Right atrium auricular region (tissue), 2 donors: ENCODE data around the gene HK3. TPM values are rescaled to one million over a fixed set of nuclear protein-coding genes. Genes with fewer than 3 reads are reported as not detected.

Experiments used
- DNase-seq: peaks from one replicate; pipeline ENCODE4 v3.0.0-alpha.2; 2019; ENCODE audit warnings: low spot score
- H3K27ac ChIP-seq, 2 donors: fragments of 200-600 bp; sonication (generic); 1 replicate in 1 of 2; 2 replicates in 1 of 2; pipeline ENCODE4 v1.5.1; 2016 to 2019
- H3K27me3 ChIP-seq, 2 donors: fragments of 200-600 bp; sonication (generic); one replicate each; pipeline versions ENCODE4 v1.5.1 to v1.6.0; 2017 to 2019
- H3K36me3 ChIP-seq: fragments of 200-600 bp; sonication (generic); one replicate; pipeline ENCODE4 v1.5.1; 2016
- H3K4me1 ChIP-seq, 2 donors: fragments of 200-600 bp; sonication (generic); one replicate each; pipeline versions ENCODE4 v1.5.1 to v1.6.0; 2017 to 2019
- H3K4me3 ChIP-seq, 2 donors: fragments of 200-600 bp; sonication (generic); 1 replicate in 1 of 2; 2 replicates in 1 of 2; pipeline ENCODE4 v1.5.1; 2017 to 2019; ENCODE audit warnings: mild to moderate bottlenecking in 1 of 2, moderate library complexity in 1 of 2
- H3K9me3 ChIP-seq, 2 donors: fragments of 200-600 bp; sonication (generic); one replicate each; pipeline ENCODE4 v1.5.1; 2019
- total RNA-seq, 2 donors: library from RNA; depleted of rRNA; stranded (reverse); fragments of >200 nt; gene quantifications; one replicate each; pipeline ENCODE4 v1.1.0, GENCODE V29; 2016
- TF ChIP-seq, protein P1 (sequence below), 2 donors: fragments of 200-600 bp; sonication (generic); IDR thresholded peaks; one replicate each; pipeline ENCODE4 v1.5.1; 2019; ENCODE audit warnings: antibody characterized with exemption in 2 of 2

Gene HK3
- total RNA-seq, 2 donors from 2014 or later = 0.85 to 4.4 TPM

DNA sequence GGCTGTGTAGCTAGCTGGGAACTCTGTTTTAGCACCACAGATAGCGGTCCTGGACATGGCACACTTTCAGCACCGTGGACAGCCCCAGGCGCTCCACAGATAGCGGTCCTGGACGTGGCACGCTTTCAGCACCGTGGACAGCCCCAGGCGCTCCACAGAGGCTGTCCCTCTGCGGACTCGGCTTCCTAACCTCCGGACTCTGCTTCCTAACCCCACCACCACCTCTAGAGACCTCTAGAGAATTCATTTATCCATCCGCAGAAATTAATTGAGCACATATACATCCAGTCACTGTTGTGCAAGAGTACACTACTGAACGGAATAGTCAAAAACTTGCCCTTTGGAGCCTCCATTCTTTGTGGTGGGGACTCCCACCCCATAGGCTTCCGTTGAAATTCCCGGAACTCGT is 61.4 kb downstream of the HK3 start:
- TF ChIP-seq, protein P1, sequence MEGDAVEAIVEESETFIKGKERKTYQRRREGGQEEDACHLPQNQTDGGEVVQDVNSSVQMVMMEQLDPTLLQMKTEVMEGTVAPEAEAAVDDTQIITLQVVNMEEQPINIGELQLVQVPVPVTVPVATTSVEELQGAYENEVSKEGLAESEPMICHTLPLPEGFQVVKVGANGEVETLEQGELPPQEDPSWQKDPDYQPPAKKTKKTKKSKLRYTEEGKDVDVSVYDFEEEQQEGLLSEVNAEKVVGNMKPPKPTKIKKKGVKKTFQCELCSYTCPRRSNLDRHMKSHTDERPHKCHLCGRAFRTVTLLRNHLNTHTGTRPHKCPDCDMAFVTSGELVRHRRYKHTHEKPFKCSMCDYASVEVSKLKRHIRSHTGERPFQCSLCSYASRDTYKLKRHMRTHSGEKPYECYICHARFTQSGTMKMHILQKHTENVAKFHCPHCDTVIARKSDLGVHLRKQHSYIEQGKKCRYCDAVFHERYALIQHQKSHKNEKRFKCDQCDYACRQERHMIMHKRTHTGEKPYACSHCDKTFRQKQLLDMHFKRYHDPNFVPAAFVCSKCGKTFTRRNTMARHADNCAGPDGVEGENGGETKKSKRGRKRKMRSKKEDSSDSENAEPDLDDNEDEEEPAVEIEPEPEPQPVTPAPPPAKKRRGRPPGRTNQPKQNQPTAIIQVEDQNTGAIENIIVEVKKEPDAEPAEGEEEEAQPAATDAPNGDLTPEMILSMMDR (IDR thresholded peaks at IDR 0.05) = no peak
- Histone ChIP-seq H3K27me3 (no peaks in the 10 kb centered on the region), H3K9me3 (no peaks in the 10 kb centered on the region), H3K4me3 (no peak overlapping the region), H3K4me1 (no peaks in the 10 kb centered on the region), H3K27ac (no peak overlapping the region), H3K36me3 (no peaks in the 10 kb centered on the region)
- peak; percentile 62 for DNase-seq

DNA sequence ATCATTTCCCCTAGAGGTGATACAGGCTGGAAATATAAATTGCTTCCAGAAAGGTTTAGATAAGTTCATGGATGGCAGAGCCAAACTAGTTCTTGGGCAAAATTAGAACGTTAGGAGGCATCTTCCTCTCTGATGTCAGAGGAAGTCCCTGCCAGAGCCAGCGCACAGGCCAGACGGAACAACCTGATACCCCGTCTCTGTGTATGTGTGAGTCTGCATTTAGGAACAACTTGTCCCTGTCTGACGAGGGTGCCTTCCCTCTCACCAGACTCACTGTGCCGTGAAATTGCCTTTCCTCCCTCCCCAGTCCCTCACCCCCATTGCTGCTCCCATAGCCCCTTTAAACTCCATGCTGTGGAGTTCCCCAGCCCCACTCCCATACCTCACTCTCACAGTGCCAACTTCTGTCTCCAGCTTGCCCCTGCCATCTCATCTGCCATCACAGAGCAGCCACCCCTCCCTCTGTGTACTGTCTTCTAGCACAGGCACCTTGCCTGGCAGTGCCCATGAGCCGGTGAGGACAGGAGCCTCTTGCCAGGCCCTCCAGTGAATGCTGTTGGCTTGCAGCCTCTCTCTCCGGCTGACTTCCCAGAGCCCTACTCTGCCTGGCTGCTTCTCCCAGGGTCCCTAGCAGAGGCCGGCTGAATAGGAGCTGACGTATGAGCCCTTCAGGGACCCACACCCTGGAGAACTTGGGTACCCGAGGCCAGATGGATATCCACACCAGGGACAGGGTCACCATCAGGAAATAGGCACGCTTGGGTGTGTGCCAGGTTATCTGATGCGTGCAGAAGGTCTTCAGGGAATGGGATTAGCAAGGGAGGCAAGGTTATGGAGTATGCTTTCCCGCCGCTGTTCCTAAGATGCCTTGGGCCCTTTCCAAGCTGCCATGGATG is 62.1 kb downstream of the HK3 start:
- Histone ChIP-seq H3K4me1 (no peaks in the 10 kb centered on the region), H3K4me3 (no peak overlapping the region), H3K9me3 (no peaks in the 10 kb centered on the region), H3K27me3 (no peaks in the 10 kb centered on the region), H3K36me3 (no peaks in the 10 kb centered on the region), H3K27ac (no peak overlapping the region)
- DNase-seq = no peak
- TF ChIP-seq, protein P1 (IDR thresholded peaks at IDR 0.05) = no peak

DNA sequence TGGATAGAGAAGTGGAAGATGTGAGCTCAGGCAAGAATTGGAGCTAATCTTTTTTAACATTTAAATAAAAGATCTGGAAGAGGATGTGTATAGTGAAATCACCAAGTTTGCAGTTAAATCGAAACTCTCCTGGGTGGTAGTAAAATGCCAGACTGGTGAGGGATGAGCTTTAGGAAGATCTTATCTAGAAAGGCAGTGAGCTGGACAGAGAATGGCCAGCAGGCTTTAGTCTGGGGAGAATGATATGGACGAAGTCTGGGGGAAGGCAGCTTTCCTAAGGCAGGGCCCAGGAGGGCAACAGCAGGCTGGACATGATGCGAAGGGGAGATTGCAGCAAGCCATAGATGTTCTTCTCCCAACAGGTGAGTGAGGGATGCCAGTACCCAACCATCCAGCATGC is 63.2 kb downstream of the HK3 start:
- Histone ChIP-seq H3K27me3 (no peaks in the 10 kb centered on the region), H3K9me3 (no peaks in the 10 kb centered on the region)

DNA sequence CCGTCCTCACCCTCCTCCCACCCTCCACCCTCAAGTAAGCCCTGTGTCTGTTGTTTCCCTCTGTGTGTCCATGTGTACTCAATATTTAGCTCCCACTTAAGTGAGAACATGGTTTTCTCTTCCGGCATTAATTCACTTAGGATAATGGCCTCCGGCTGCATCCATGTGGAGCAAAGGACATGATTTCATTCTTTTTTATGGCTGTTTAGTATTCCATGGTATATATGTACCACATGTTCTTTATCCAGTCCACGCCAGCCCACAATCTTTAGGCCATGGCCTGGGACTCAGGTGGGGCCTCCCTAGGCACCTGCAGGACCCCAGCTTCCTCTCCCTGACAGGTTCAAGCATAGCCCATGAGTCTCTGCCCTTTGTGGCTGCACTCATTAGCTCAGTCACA is 65.9 kb downstream of the HK3 start:
- Histone ChIP-seq H3K27ac (no peak overlapping the region), H3K36me3 (no peaks in the 10 kb centered on the region), H3K27me3 (no peaks in the 10 kb centered on the region), H3K4me3 (no peak overlapping the region), H3K9me3 (no peaks in the 10 kb centered on the region), H3K4me1 (no peaks in the 10 kb centered on the region)
- TF ChIP-seq, protein P1 (IDR thresholded peaks at IDR 0.05) = no peak
- DNase-seq = no peak

More for the DNA sequence above, 63.2 kb downstream of the HK3 start:
- H3K27ac ChIP-seq = no peak overlapping the region
- DNase-seq = no peak
- H3K36me3 ChIP-seq = no peaks in the 10 kb centered on the region
- no peak overlapping the region for H3K4me3 ChIP-seq
- TF ChIP-seq, protein P1 (IDR thresholded peaks at IDR 0.05) = no peak
- H3K4me1 ChIP-seq = no peaks in the 10 kb centered on the region

DNA sequence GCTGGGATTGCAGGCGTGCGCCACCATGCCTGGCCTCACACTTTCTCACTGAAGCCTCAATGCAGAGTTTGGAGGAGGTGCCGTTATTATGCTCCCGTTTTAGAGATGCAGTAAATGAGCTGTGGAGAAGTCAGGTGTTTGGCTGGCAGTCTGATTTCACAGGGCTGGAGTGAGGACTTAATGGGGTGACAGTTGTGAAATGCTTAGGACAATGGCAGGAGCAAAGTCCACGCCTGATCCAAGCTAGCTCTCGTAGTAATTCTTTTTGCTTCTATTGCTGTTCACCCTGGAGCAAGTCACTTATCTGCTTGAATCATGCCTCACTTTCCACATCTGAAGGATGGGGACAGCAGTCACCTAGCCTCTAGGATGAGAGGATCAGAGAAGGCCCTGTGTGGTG is 67.0 kb downstream of the HK3 start:
- no peak for DNase-seq
- TF ChIP-seq, protein P1 (IDR thresholded peaks at IDR 0.05) = no peak
- H3K36me3 ChIP-seq = no peaks in the 10 kb centered on the region
- H3K27ac ChIP-seq = no peak overlapping the region
- no peaks in the 10 kb centered on the region for H3K9me3 ChIP-seq
- H3K4me1 ChIP-seq = no peaks in the 10 kb centered on the region
- no peaks in the 10 kb centered on the region for H3K27me3 ChIP-seq
- H3K4me3 ChIP-seq = no peak overlapping the region
